Frontal cortex (tissue), 4 donors: Measurements from ENCODE around the gene DMKN. TPM values are rescaled to one million over a fixed set of nuclear protein-coding genes. Genes with fewer than 3 reads are reported as not detected.

ENCODE experiments used
- DNase-seq, 2 donors: peaks; one replicate each; pipeline ENCODE4 v3.0.0; 2012; ENCODE audit warnings: low spot score in 2 of 2
- FAIRE-seq: peaks from 2 replicates; lab custom pipeline; 2012; peaks lifted over from hg19 to GRCh38; lab: Jason Lieb, UNC
- total RNA-seq: library from RNA; depleted of rRNA; stranded (reverse); fragments of >200 nt; gene quantifications from one replicate; pipeline ENCODE4 v1.2.3, GENCODE V29; 2014
- donor health status: control.
- donor health status: control.
- donor health status: control.

The DMKN gene
- total RNA-seq, 1 donor from 2014 or later, result under 0.01 TPM

DNA sequence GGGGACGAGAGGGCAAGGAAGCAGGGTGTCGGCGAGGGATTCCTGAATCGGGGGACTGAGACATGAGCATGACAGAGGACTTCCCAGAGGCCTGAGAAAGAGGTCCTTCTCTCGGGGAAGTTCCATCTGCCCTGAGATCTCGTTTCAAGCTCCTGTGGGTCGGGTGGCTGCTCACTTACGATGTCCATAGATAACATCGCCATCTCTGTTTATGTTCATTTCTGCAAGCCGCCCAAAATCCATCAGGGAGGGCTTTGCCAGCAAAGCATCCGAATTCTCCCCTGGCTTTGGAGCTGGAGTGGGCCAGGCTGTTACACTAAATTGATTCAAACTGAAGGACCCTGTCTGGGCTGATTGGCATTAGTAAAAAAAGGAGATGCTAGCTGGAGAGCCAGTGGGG, 5.9 kb downstream of the DMKN start:
- FAIRE-seq (no peak), DNase-seq (no peak)

DNA sequence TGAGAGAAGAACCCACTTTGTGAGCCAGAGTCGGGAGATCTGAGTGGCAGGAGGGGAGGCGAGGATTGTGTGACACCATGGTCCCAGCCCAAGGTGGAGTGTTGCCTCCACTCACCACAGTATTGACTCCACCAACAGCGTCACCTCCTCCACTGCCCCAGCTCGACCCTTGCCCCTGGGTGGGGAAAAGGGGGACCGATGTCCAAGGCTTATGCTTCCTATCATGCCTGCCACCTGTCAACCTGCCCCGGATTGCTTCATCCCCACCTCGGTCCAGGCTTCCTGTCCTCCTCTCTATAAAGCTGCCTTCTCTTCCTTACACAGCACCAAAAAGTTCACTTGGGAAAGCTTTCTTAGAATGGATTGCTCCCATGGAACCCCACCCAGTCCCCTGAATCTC, 7.4 kb downstream of the DMKN start:
- FAIRE-seq, result no peak

DNA sequence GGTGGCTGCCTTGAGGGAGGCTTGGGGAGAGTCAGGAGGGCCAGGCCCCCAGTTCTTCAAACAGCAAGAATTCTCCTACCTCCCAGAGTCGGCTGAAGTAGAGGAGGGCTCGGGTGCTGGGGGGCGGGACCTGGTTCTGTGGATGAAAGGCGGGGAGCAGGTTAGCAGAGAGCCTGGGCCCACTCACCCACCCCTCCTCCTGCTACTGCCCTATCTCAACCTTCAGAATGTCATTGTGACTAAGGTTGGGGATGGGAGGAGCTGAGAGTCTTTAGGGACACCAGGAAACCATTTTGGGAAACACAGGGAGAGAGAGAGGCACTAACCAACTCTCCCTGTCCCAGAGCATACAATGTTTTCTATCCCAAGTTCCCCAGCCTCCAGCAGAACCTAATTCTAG, 10.7 kb downstream of the DMKN start:
- no peak for FAIRE-seq
- no peak for DNase-seq

More for the DNA sequence above, 7.4 kb downstream of the DMKN start:
- DNase-seq, result no peak

DNA sequence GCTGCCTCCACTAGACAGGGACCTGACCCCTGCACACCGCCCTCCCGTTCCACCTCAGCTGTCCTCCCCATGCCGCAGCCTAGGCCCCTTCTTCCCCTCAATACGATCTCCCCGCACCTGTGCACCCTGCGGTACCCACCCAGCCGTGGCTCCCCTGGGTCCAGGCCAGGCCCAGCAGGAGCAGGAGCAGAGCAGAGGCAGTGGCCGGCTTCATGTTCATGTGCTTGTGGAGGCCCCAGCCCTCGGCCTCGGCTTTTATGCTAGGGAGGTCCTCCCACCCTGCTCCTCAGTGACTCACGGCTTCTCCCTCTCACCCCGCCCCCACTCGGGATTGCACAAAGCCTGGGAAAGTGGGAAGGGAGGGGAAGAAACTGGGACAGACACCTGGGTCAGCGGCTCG, 11.8 kb downstream of the DMKN start:
- DNase-seq (no peak), FAIRE-seq (no peak)

DNA sequence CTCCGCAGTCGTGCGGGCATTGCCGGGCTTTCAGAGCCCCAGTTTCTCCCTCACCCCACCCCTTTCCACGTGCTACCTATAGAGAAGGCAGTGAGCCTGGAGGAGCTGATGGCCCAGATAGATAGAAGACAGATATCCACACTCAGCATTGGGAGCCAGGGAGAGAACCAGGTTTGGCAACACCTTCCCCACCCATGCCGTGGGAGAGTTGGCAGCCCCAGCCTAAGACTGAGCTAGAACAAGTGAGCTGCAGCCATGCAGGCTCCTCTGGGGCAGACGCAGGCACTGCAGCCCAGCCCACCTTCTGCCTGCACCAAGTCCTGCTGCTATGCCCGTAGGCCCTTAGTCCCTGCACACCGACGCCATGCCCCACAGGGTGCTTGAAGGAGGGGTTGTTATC, 12.8 kb downstream of the DMKN start:
- FAIRE-seq (no peak), DNase-seq (no peak)

DNA sequence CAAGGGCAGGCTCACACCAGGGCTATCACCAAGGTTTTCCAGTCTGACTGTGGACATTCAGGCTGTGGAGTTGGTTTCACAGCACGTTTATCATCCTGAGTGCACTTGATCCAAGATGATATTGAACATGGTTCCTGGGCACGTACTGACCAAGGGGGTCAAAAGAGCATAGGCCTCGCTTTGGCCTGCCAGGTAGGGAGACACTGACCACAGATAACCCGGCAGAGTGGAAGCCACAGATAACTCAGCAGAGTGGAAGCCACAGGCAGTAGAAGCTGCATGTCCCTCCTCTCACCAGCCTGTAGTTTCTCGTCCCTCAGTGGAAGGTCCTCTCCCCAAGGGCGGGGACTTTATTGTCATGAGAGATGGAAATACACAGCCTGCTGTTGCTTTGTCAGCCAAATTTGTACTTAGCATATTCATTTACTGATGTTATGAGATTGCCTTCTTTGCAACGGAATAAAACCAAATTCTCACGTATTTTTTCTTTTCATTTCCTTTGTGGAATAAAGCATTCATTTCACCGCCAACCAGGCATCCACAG, 14.4 kb downstream of the DMKN start:
- FAIRE-seq, result no peak
- DNase-seq, result no peak

DNA sequence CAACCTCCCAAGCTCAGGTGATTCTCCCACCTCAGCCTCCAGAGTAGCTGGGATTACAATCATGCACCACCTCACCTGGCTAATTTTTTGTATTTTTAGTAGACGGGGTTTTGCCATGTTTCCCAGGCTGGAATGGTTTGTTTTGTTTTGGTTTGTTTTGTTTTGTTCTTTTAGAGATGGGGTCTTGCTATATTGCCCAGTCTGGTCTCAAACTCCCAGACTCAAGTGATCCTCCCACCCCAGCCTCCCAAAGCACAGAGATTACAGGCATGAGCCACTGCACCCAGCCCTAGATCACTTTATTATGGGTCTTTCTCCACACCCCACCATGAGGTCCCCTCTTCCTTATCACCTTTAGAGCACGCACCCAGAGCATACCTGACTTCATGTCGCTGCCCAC, 15.2 kb downstream of the DMKN start:
- FAIRE-seq, result no peak
- no peak for DNase-seq

DNA sequence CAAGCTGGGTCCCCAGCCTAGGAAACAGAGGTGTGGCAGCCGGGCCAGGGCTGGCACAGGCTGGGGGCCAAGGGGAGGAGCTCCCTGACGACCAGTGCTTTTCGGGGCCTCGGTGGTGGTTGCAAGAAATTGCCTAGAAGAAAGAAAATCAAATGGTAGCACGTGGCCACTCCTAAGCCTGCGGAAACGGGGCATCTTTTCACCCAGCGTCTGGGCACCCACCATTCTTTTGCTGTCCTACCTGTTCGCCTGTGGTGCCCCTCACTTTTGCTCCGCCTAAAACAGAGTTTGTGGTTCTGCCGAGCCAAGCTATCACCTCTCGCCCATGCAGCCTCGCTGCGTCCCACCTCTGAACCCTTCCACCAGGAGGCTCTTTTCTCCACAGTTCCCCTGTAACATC, 16.0 kb downstream of the DMKN start:
- no peak for FAIRE-seq
- no peak for DNase-seq

DNA sequence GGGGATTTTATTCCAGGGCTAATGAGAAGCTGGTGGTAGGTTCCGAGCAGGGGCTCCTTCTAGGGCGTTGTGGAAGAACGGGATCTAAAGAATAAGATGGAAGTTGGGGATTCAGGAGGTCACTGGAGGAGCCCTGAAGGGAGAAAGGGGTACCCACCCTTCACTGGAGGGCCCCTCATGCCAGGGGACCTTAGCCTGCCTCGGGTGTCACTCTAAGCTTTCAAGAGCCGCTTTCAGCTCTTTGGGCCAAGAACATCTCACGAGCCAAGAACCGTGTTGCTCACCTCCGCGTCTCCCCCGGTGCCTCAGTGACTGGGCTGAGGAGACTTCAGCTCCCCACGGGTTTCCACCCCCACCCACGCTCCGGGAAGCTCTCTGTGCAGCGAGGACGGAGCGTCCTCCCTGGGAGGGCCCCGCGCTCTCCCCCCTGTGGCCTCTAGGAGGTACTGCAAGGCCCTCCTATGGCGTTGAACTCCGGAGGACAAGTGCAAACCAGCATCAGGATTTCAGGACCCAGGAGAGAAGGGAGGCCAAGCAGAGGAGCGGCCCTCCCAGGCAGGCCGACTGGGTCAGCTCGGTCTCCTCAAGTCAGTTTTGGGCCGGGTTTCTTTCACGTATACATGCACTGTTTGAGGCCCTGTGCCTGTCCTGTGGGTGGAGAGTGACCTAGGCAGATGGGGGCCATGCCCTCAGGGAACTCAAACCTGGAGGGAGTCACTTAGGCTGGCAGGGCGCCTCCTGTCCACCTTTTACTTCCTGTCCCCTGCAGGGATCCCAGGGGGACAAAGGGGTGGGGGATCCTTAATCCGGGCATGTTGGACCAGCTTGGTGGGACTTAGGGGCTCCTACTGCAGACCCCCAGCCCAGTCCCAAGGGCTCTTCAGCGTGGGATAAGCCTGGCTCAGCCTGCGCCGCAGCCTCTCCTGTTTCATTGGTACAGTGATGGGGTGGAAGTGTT, 18.1 kb downstream of the DMKN start:
- FAIRE-seq (no peak), DNase-seq (peak; percentile 52 to 89)

DNA sequence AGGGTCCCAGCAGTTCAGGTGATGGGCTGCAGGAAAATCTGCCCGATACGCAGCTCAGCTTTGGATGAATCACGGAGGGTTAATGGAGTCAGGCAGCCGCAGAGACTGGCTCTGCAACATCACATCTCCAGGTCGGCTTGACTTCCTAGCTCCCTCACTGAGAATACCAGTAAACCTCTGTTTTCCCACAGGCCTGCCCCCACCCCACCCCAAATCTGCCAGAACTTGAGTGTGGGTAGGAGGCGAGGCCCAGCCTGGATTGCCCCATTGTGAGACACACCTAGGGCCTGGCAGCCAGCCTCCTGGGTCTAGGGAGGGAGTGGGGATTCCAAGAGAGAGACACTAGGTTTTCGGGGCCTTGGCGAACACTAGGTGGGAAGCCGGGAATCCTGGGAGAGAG, 19.5 kb downstream of the DMKN start:
- no peak for DNase-seq
- FAIRE-seq, result no peak

DNA sequence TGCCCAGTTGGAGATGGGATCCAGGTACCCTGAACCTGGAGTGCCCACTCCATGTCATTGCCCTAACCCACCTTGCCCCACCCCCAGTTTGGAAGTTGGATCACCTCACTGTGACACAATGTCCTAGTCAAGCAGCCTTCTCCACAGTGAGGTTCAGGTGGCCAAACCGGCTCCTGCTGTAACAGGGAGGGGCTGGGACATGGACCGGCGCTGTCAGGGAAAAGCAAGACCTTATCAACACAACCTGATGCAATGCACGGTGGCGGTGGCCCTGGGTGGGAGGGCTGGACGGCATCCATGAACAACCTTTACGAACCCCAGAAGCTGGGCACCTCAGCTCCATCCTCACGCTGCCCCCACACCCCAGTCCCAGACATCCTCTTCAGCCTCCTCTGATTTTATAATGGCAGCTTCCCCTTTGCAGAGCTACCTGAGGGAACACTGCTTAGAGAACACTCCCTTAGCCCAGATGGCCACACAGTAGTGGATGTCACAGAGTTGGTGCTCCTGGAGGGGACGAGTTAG, 21.6 kb downstream of the DMKN start:
- FAIRE-seq (no peak), DNase-seq (no peak)

DNA sequence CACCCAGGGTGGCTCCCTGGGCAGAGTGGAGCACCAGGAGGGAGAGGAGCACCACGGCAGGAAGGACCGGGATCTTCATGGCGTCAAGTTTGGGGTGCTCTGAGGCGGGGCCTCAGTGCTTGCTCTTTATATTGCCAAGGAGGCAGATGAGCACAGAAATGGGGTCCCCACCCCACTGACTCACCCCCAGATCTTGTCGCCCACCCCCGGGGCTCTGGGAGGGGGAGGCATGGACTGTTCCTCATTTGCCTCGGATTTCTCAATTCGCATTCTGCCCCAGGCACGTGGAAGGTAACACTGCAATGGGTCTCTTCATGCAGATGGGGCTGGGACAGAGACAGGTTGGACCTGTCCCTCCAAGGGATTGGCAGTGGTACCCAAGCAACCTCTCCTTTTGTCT, 23.1 kb downstream of the DMKN start, which contains the start of gene KRTDAP:
KRTDAP (minus strand) TSS at position 101 of the 400 bp plus-strand sequence; CDS start at position 79, 22 bp downstream.
- no peak for DNase-seq
- no peak for FAIRE-seq

DNA sequence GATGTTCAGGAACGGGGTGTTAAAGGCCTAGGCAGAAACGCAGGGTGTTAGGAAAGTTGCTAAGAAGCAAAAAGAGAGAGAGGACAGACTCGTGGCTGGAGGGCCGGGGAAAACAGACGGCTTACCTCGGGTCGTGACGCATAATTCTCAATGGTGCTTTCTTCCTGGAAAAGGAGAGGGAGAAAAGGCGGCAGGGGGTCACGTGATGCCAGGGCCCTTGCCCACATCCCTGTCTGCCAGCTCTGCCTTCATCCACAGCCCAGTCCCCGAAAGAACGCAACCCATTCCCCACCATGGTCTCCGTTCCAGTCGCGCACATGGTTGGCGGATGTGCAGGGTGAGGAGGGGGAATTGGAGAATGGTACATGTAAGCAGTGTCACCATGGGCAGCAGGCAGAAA, 24.8 kb downstream of the DMKN start:
- DNase-seq (no peak), FAIRE-seq (no peak)

DNA sequence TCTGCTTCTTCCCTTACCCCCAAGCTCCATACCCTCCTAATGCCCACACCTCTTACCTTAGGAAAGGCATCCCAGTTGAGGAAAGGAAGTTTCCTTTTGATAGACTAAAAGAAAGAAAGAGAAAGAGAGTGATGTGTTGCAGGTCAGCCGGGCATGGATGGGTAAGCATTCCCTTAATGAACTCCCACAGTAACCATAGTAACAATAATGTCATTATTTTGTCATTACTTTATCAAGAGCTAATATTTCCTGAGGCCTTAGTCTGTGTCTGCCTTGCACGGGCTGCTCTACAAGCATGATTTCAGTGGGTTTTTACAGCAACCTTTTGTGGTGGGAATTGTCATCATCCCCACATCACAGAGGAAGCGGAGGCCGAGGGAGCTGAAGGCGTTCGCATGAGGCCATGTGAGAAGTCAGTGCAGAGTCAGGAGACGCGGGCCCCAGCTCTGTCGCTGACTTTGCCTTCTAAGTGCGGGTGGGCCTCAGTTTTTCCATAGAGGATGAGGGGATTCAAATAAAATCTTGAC, 25.7 kb downstream of the DMKN start:
- no peak for FAIRE-seq
- DNase-seq, result no peak

DNA sequence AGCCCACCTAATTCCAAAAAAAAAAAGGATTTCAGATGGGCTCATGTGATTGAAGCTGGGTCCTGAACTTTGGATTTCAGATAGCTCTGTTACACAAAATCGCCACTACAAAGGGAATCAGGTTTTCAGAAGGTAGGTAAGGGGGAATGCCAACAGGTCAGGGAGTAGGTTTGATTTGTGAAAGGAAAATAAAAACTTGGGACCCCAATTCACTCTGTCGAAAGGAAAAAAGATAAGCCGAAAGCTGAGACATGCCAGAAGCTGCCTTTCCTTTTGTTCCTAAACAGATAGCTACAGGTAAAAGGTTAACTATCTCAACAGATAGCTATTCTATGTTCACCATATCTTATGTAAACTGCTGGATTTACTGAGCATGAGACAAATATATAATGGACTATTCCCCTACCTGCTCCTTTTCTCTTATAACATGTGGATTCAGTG, 27.2 kb downstream of the DMKN start:
- FAIRE-seq, result no peak
- no peak for DNase-seq

DNA sequence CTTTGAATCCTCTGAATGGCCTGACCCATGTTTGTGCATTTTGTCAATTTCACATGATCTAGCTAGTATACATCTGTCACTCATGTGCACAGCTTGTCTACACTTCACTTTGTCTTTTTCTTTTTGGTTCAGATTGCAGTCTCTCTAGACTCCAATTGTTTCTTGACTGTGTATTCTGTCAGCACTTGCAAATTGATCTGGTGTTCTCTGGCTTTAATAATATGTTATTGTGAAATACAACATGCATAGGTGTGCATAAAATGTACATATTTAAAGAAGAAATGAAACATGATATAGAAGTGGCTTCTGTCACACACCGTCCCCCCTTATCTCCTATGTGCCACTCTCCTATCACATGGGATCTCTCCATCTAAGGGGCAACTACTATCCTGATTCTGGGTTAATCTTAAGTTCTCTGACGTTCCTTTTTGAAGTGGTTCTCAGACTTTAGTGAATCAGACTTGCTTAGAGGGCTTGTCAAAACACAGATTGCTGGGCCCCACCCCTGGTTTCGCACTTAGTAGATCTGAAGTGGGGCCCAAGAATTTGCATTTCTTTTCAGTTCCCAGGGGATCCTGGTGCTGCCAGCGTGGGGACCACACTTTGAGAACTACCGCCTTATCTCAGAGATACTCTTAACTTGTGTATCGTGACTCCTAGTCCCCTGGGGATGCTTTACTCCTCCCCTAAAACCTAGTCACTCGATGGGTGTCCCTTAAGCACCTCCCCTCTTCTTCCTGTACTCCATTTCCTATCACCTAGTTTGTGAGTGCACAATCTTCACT, 29.0 kb downstream of the DMKN start:
- FAIRE-seq (no peak), DNase-seq (no peak)

DNA sequence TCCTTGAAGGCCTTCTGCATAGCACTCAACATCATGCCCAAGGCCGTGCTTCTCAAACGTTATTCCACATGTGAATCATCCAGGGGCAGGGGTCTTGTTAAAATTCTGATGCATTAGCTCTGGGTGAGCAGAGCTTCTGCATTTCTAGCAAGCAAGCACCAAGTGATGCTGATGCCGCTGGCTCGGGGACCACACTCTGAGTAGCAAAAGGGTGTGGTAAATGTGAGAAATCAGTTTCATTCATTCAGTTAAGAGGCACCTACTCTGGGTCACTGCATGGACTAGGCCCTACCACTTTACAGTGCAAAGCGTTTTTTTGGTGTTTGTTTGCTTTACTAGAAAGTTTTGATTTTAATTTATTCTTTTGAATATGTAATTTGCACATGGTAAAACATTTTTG, 30.4 kb downstream of the DMKN start:
- FAIRE-seq (no peak), DNase-seq (no peak)

DNA sequence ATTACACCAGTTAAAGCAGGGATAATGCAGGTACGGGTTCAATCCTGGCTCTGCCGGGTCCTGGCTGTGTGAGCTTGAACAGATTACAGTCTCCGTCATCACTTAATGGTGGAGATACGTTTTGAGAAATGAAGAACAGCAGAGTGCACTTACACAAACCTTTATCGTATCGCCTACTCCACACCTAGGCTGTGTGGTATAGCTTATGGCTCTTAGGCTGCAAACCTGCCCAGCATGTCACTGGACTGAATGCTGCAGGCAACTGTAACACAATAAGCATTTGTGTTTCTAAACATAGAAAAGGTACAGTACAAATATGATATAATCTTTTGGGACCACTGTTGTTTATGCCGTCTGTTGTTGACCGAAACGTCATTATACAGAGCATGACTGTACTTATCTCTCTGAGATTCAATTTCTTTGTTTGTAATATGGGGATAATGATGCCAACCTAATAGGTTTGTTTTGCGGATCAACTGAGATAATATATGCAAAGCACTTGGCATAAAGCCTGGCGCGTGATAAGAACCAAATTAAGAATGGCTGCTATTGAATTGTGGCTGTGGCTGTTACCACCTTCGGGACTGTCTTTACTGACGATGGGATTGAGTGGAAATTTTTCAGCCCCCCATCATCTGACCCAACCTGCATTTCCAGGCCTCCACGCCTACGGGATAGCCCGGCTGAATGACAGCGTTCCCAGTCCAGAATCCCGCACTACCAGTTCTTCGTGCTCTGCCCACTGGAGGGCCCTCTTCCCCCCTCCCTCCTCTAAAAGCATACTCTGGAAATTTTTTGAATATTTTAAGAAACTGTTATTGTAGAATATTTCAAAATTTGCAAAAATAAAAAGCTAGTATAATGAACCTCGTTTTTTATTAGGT, 34.4 kb downstream of the DMKN start:
- no peak for FAIRE-seq
- DNase-seq, result no peak

DNA sequence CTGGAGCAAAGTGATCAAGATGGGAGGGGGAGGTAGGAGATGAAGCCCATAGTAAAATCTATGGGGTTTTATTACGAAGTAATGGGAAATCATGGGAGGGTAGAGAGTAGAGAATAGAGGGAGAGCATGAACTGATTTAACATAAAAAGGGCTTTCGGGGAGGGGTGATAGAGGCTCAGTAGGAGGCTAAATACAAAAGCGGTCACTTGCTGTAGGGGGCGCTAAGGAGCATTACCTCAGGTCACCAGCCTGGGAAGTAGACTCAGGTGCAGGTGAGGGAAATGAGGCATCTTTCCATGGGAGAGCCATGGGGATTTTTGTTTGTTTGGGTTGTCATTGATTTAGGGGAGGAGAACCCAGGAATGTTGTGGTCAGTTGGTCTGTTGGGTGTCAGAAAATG, 37.3 kb downstream of the DMKN start:
- no peak for FAIRE-seq
- DNase-seq, result no peak
